OCI-LY1 (cell line): Measurements from ENCODE around the gene DNTT.

Source experiments
- H2AFZ ChIP-seq: fragments of 200-600 bp; sonication (generic), shearing (Covaris generic); 2 replicates; pipeline ENCODE4 v1.6.0; 2014; ENCODE audit warnings: antibody characterized with exemption, mild to moderate bottlenecking, low read length
- H3F3A ChIP-seq: fragments of 200-600 bp; sonication (generic), shearing (Covaris generic); 2 replicates; pipeline ENCODE4 v1.6.0; 2014; ENCODE audit warnings: mild to moderate bottlenecking, antibody characterized with exemption, low read length, moderate library complexity; ENCODE audit not compliant: insufficient read depth
- H3K27ac ChIP-seq: fragments of 200-600 bp; sonication (generic); 2 replicates; pipeline ENCODE4 v1.5.1; 2014; ENCODE audit warnings: low read length, mixed run types, mild to moderate bottlenecking, low read depth; ENCODE audit not compliant: poor library complexity, severe bottlenecking
- H3K27me3 ChIP-seq: fragments of 200-600 bp; sonication (generic); 2 replicates; pipeline ENCODE4 v1.6.0; 2014; ENCODE audit warnings: antibody characterized with exemption, mild to moderate bottlenecking, low read length, moderate library complexity; ENCODE audit not compliant: insufficient read depth
- H3K36me3 ChIP-seq: fragments of 200-600 bp; sonication (generic); 2 replicates; pipeline ENCODE4 v1.6.1; 2014; ENCODE audit warnings: mild to moderate bottlenecking, antibody characterized with exemption, low read length, moderate library complexity, mixed read lengths; ENCODE audit not compliant: insufficient read depth
- H3K4me1 ChIP-seq: fragments of 200-600 bp; sonication (generic); 2 replicates; pipeline ENCODE4 v1.5.1; 2014; ENCODE audit warnings: mild to moderate bottlenecking, low read length, moderate library complexity; ENCODE audit not compliant: insufficient read depth, severe bottlenecking
- H3K4me2 ChIP-seq: fragments of 200-600 bp; sonication (generic), shearing (Covaris generic); 2 replicates; pipeline ENCODE4 v1.6.1; 2014; ENCODE audit warnings: low read length
- H3K4me3 ChIP-seq: fragments of 200-600 bp; sonication (generic); 2 replicates; pipeline ENCODE4 v1.5.1; 2014; ENCODE audit warnings: low read length, low read depth, mild to moderate bottlenecking, mixed read lengths; ENCODE audit not compliant: poor library complexity, severe bottlenecking
- H3K79me2 ChIP-seq: fragments of 200-600 bp; shearing (Covaris generic); 2 replicates; pipeline ENCODE4 v1.6.1; 2016; ENCODE audit warnings: mixed run types, low read length, mixed read lengths; ENCODE audit not compliant: insufficient read depth
- H3K9ac ChIP-seq: fragments of 200-600 bp; sonication (generic), shearing (Covaris generic); 2 replicates; pipeline ENCODE4 v1.6.1; 2014; ENCODE audit warnings: mild to moderate bottlenecking, low read length, mixed read lengths
- H3K9me2 ChIP-seq: fragments of 200-600 bp; sonication (generic), shearing (Covaris generic); 2 replicates; pipeline ENCODE4 v1.6.1; 2014; ENCODE audit warnings: low read depth, mild to moderate bottlenecking, low read length, mixed read lengths
- H3K9me3 ChIP-seq: fragments of 200-600 bp; shearing (Covaris generic); 2 replicates; pipeline ENCODE4 v1.6.1; 2014; ENCODE audit warnings: low read length, mixed read lengths
- H4K20me1 ChIP-seq: fragments of 200-600 bp; sonication (generic), shearing (Covaris generic); 2 replicates; pipeline ENCODE4 v1.6.0; 2016; ENCODE audit warnings: mild to moderate bottlenecking, low read length; ENCODE audit not compliant: insufficient read depth
- EZH2 ChIP-seq: fragments of 200-600 bp; sonication (generic), shearing (Covaris generic); IDR thresholded peaks from 2 replicates; pipeline ENCODE4 v1.8.0; 2017; ENCODE audit warnings: borderline replicate concordance, mixed run types, mild to moderate bottlenecking, antibody characterized with exemption, low read length, moderate library complexity, mixed read lengths
- TF ChIP-seq, protein P1 (sequence below): fragments of 200-600 bp; sonication (generic), shearing (Covaris generic); IDR thresholded peaks from 2 replicates; pipeline ENCODE4 v1.5.1; 2017; ENCODE audit warnings: mild to moderate bottlenecking, antibody characterized with exemption, low read length, moderate library complexity, mixed read lengths

The DNTT gene

GRCh38 chr10:96374639-96374984 lies 70.4 kb downstream of the DNTT start:
- no peaks in the 10 kb centered on the region for H3F3A ChIP-seq

GRCh38 chr10:96374985-96375830 lies 71.0 kb downstream of the DNTT start:
- Histone ChIP-seq H3K27me3 (no peaks in the 10 kb centered on the region), H3F3A (no peaks in the 10 kb centered on the region), H3K4me3 (peak overlapping the region; percentile 57), H3K4me2 (peak overlapping the region; percentile 80), H4K20me1 (no peaks in the 10 kb centered on the region), H3K36me3 (no peaks in the 10 kb centered on the region), H3K9ac (peak overlapping the region; percentile 52; the same call in 1 of the 2 replicates), H3K9me2 (no peaks in the 10 kb centered on the region), H3K79me2 (no peaks in the 10 kb centered on the region), H3K4me1 (peaks cover 5% of the 10 kb centered on the region), H3K9me3 (no peaks in the 10 kb centered on the region), H2AFZ (no peak overlapping the region), H3K27ac (no peak overlapping the region)
- no peak for TF ChIP-seq EZH2
- TF ChIP-seq, protein P1, sequence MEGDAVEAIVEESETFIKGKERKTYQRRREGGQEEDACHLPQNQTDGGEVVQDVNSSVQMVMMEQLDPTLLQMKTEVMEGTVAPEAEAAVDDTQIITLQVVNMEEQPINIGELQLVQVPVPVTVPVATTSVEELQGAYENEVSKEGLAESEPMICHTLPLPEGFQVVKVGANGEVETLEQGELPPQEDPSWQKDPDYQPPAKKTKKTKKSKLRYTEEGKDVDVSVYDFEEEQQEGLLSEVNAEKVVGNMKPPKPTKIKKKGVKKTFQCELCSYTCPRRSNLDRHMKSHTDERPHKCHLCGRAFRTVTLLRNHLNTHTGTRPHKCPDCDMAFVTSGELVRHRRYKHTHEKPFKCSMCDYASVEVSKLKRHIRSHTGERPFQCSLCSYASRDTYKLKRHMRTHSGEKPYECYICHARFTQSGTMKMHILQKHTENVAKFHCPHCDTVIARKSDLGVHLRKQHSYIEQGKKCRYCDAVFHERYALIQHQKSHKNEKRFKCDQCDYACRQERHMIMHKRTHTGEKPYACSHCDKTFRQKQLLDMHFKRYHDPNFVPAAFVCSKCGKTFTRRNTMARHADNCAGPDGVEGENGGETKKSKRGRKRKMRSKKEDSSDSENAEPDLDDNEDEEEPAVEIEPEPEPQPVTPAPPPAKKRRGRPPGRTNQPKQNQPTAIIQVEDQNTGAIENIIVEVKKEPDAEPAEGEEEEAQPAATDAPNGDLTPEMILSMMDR: peak; percentile 78

More at GRCh38 chr10:96374639-96374984, 70.4 kb downstream of the DNTT start:
- Histone ChIP-seq H3K9ac (no peak overlapping the region; the same call in 1 of the 2 replicates), H3K79me2 (no peaks in the 10 kb centered on the region), H3K9me2 (no peaks in the 10 kb centered on the region), H2AFZ (no peak overlapping the region), H3K27ac (no peak overlapping the region), H3K9me3 (no peaks in the 10 kb centered on the region), H3K4me1 (peaks cover 5% of the 10 kb centered on the region), H3K27me3 (no peaks in the 10 kb centered on the region), H4K20me1 (no peaks in the 10 kb centered on the region), H3K4me2 (peak overlapping the region; percentile 80), H3K4me3 (peak overlapping the region; percentile 57), H3K36me3 (no peaks in the 10 kb centered on the region)
- TF ChIP-seq EZH2: no peak
- TF ChIP-seq, protein P1: no peak

GRCh38 chr10:96376483-96376882 lies 72.2 kb downstream of the DNTT start:
- H3K9me3 ChIP-seq: no peaks in the 10 kb centered on the region
- H3K4me1 ChIP-seq: peaks cover 5% of the 10 kb centered on the region
- H2AFZ ChIP-seq: no peak overlapping the region
- no peaks in the 10 kb centered on the region for H3F3A ChIP-seq
- no peaks in the 10 kb centered on the region for H3K36me3 ChIP-seq
- H3K9ac ChIP-seq: no peak overlapping the region
- H3K79me2 ChIP-seq: no peaks in the 10 kb centered on the region
- H4K20me1 ChIP-seq: no peaks in the 10 kb centered on the region
- no peak for TF ChIP-seq EZH2
- TF ChIP-seq, protein P1: no peak
- H3K27me3 ChIP-seq: no peaks in the 10 kb centered on the region
- H3K9me2 ChIP-seq: no peaks in the 10 kb centered on the region
- no peak overlapping the region for H3K4me2 ChIP-seq
- H3K4me3 ChIP-seq: no peak overlapping the region
- H3K27ac ChIP-seq: no peak overlapping the region
